WTC11 (cell line): ENCODE measurements around the gene LHX3. TPM values are rescaled to one million over a fixed set of nuclear protein-coding genes. Genes with fewer than 3 reads are reported as not detected.

Experiments used
- ATAC-seq: fragments of 200-7000 bp; cut with Tn5 transposase; 2 replicates; pipeline ENCODE4 v1.10.0; 2021; ENCODE audit warnings: mild to moderate bottlenecking, moderate library complexity
- CTCF ChIA-PET: fragments of 300-600 bp; sonication (Branson Sonifier 250); formaldehyde crosslinking; loops from one replicate; lab custom pipeline; 2021; ENCODE audit warnings: antibody characterized with exemption; lab: Charles Lee
- POLR2A ChIA-PET: fragments of 350-600 bp; sonication (Branson Sonifier 250); formaldehyde crosslinking; loops from one replicate; lab custom pipeline; 2021; ENCODE audit warnings: antibody characterized with exemption; lab: Charles Lee
- DNase-seq: peaks from one replicate; pipeline ENCODE4 v3.0.0; 2021; ENCODE audit warnings: low spot score
- H3K27ac Mint-ChIP-seq: 2 replicates; pipeline ENCODE4 v1.8.0; 2021; ENCODE audit warnings: mixed read lengths
- H3K27me3 Mint-ChIP-seq: 2 replicates; pipeline ENCODE4 v1.8.0; 2021; ENCODE audit warnings: low read depth, mild to moderate bottlenecking, moderate library complexity, mixed read lengths
- H3K36me3 Mint-ChIP-seq: 2 replicates; pipeline ENCODE4 v1.8.0; 2021; ENCODE audit warnings: mixed read lengths
- H3K4me1 Mint-ChIP-seq: 2 replicates; pipeline ENCODE4 v1.8.0; 2022; ENCODE audit warnings: mixed read lengths
- H3K4me3 Mint-ChIP-seq: 2 replicates; pipeline ENCODE4 v1.8.0; 2021; ENCODE audit warnings: mild to moderate bottlenecking, moderate library complexity, mixed read lengths
- H3K9me3 Mint-ChIP-seq: 2 replicates; pipeline ENCODE4 v1.8.0; 2021; ENCODE audit warnings: mixed read lengths
- ATF1 ChIP-seq: sonication (generic); formaldehyde crosslinking; IDR thresholded peaks from 2 replicates; pipeline ENCODE4 v1.8.1; 2023; ENCODE audit warnings: mild to moderate bottlenecking, moderate library complexity, missing genetic modification reagents
- ESRRA ChIP-seq: sonication (generic); formaldehyde crosslinking; IDR thresholded peaks from 2 replicates; pipeline ENCODE4 v1.8.1; 2022; ENCODE audit warnings: mild to moderate bottlenecking, missing genetic modification reagents, borderline replicate concordance
- FOXJ3 ChIP-seq: sonication (generic); formaldehyde crosslinking; IDR thresholded peaks from 2 replicates; pipeline ENCODE4 v1.9.0; 2021; ENCODE audit warnings: missing genetic modification reagents, mild to moderate bottlenecking, borderline replicate concordance
- GRHL2 ChIP-seq: fragments of 250-450 bp; sonication (Bioruptor Pico); IDR thresholded peaks from 2 replicates; pipeline ENCODE4 v1.8.0; 2022; ENCODE audit warnings: mild to moderate bottlenecking, moderate library complexity; ENCODE audit not compliant: insufficient replicate concordance, severe bottlenecking
- HMGA2 ChIP-seq: fragments of 250-450 bp; sonication (Bioruptor Pico); IDR thresholded peaks from 2 replicates; pipeline ENCODE4 v1.4.0; 2021; ENCODE audit warnings: mild to moderate bottlenecking, moderate library complexity
- NFE2L1 ChIP-seq: sonication (generic); formaldehyde crosslinking; IDR thresholded peaks from 2 replicates; pipeline ENCODE4 v1.8.1; 2023; ENCODE audit warnings: missing genetic modification reagents
- NR1H2 ChIP-seq: sonication (generic); formaldehyde crosslinking; IDR thresholded peaks from 2 replicates; pipeline ENCODE4 v1.9.0; 2021; ENCODE audit warnings: mild to moderate bottlenecking, moderate library complexity, missing genetic modification reagents
- NR2C2 ChIP-seq: sonication (generic); formaldehyde crosslinking; IDR thresholded peaks from 2 replicates; pipeline ENCODE4 v1.8.0; 2022; ENCODE audit warnings: mild to moderate bottlenecking, missing genetic modification reagents
- RELA ChIP-seq: sonication (generic); formaldehyde crosslinking; IDR thresholded peaks from 2 replicates; pipeline ENCODE4 v1.8.1; 2022; ENCODE audit warnings: missing genetic modification reagents, mild to moderate bottlenecking, borderline replicate concordance
- SMAD3 ChIP-seq: sonication (generic); formaldehyde crosslinking; IDR thresholded peaks from 2 replicates; pipeline ENCODE4 v1.8.0; 2022; ENCODE audit warnings: missing genetic modification reagents, mild to moderate bottlenecking, borderline replicate concordance
- TCF7 ChIP-seq: sonication (generic); formaldehyde crosslinking; IDR thresholded peaks from 2 replicates; pipeline ENCODE4 v1.8.0; 2022; ENCODE audit warnings: mild to moderate bottlenecking, low read depth, missing genetic modification reagents, moderate library complexity
- ZNF219 ChIP-seq: sonication (generic); formaldehyde crosslinking; IDR thresholded peaks from 2 replicates; pipeline ENCODE4 v1.8.0; 2023; ENCODE audit warnings: missing genetic modification reagents, mild to moderate bottlenecking, borderline replicate concordance
- ZNF263 ChIP-seq: sonication (generic); formaldehyde crosslinking; IDR thresholded peaks from 2 replicates; pipeline ENCODE4 v1.8.1; 2022; ENCODE audit warnings: low read depth, mild to moderate bottlenecking, moderate library complexity, missing genetic modification reagents
- ZNF423 ChIP-seq: fragments of 250-450 bp; sonication (Bioruptor Pico); IDR thresholded peaks from 2 replicates; pipeline ENCODE4 v2.1.2; 2022; ENCODE audit warnings: mild to moderate bottlenecking, moderate library complexity
- total RNA-seq: library from RNA; stranded (reverse); gene quantifications from 3 replicates; pipeline ENCODE4 v1.2.3, GENCODE V29; 2021
- TF ChIP-seq, protein P1 (sequence below): fragments of 250-450 bp; sonication (Bioruptor Pico); IDR thresholded peaks from 2 replicates; pipeline ENCODE4 v1.9.0; 2021; ENCODE audit warnings: mild to moderate bottlenecking
- TF ChIP-seq, protein P2 (sequence below): sonication (generic); formaldehyde crosslinking; IDR thresholded peaks from 2 replicates; pipeline ENCODE4 v1.8.1; 2023; ENCODE audit warnings: mild to moderate bottlenecking, missing genetic modification reagents, moderate library complexity
- TF ChIP-seq, protein P3 (sequence below): sonication (generic); formaldehyde crosslinking; IDR thresholded peaks from 2 replicates; pipeline ENCODE4 v1.8.1; 2022; ENCODE audit warnings: mild to moderate bottlenecking, moderate library complexity, missing genetic modification reagents
- TF ChIP-seq, protein P4 (sequence below): sonication (generic); formaldehyde crosslinking; IDR thresholded peaks from 2 replicates; pipeline ENCODE4 v1.8.0; 2022; ENCODE audit warnings: mild to moderate bottlenecking, missing genetic modification reagents
- TF ChIP-seq, protein P5 (sequence below): sonication (generic); formaldehyde crosslinking; IDR thresholded peaks from 2 replicates; pipeline ENCODE4 v1.8.0; 2022; ENCODE audit warnings: mild to moderate bottlenecking, missing genetic modification reagents
- TF ChIP-seq, protein P6 (sequence below): fragments of 250-450 bp; sonication (Bioruptor Pico); conservative IDR thresholded peaks from 2 replicates; pipeline ENCODE4 v1.9.0; 2021; ENCODE audit warnings: mild to moderate bottlenecking

LHX3 gene
- total RNA-seq, 1 experiment from 2014 or later, result not detected

DNA sequence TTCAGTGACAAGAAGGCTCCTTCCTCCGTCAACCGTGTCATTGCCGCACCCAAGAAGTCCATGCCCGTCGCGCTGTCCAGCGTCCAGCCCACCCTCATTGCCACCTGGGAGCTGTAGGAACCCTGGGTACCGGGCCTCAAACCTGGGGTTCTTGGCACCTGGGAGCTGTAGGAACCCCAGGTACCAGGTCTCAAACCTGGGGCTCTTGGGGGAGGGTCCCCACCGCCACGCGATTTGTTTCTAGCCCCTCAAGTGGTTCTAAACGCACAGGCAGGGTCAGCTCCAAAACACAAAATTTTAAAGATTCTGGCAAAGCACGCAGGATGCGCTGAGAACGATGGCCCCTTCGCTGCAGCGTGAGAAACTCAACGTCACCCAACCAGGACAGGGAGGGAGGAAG lies 17.7 kb downstream of the LHX3 start (continued):
- TF ChIP-seq, protein P1, sequence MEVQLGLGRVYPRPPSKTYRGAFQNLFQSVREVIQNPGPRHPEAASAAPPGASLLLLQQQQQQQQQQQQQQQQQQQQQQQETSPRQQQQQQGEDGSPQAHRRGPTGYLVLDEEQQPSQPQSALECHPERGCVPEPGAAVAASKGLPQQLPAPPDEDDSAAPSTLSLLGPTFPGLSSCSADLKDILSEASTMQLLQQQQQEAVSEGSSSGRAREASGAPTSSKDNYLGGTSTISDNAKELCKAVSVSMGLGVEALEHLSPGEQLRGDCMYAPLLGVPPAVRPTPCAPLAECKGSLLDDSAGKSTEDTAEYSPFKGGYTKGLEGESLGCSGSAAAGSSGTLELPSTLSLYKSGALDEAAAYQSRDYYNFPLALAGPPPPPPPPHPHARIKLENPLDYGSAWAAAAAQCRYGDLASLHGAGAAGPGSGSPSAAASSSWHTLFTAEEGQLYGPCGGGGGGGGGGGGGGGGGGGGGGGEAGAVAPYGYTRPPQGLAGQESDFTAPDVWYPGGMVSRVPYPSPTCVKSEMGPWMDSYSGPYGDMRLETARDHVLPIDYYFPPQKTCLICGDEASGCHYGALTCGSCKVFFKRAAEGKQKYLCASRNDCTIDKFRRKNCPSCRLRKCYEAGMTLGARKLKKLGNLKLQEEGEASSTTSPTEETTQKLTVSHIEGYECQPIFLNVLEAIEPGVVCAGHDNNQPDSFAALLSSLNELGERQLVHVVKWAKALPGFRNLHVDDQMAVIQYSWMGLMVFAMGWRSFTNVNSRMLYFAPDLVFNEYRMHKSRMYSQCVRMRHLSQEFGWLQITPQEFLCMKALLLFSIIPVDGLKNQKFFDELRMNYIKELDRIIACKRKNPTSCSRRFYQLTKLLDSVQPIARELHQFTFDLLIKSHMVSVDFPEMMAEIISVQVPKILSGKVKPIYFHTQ, result no peak
- TF ChIP-seq RELA (CRISPR knock-in tag), result no peak
- TF ChIP-seq, protein P2, sequence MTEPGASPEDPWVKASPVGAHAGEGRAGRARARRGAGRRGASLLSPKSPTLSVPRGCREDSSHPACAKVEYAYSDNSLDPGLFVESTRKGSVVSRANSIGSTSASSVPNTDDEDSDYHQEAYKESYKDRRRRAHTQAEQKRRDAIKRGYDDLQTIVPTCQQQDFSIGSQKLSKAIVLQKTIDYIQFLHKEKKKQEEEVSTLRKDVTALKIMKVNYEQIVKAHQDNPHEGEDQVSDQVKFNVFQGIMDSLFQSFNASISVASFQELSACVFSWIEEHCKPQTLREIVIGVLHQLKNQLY (CRISPR knock-in tag), result no peak

DNA sequence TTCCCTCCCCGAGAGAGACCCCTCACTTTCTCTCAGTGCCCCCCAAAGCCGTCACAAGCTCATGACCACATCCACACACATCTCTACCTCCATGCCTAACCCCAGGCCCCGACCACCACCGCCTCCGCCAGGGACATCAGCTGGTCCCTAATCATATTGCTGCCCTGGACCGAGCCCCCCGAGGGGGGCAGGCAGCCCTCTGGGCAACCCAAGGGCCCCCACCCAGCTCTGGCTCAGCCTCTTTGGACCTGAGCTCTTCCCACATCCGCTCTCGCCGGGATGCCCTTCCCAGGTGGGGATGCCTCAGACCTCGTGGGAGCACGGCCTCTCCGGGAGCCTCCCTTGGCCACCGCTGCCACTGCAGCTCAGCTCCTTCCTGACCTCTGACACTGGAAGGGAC lies 18.5 kb downstream of the LHX3 start:
- POLR2A ChIA-PET, result interaction anchor here (1.1 kb wide), 1 partner anchor 15 kb away, joined by 4 read pairs; no protein-coding TSS in a partner anchor
- no peak for ATAC-seq
- Mint-ChIP-seq H3K36me3 (no peaks in the 10 kb centered on the region), H3K4me1 (peaks cover 7% of the 10 kb centered on the region; the same call in 1 of the 2 replicates), H3K9me3 (no peaks in the 10 kb centered on the region), H3K27ac (no peak overlapping the region), H3K4me3 (no peak overlapping the region), H3K27me3 (peaks cover 14% of the 10 kb centered on the region)
- TF ChIP-seq HMGA2 (CRISPR knock-in tag) (no peak), FOXJ3 (CRISPR knock-in tag) (no peak), ZNF263 (peak; percentile 40; the same call in 1 of the 2 replicates)
- TF ChIP-seq, protein P3, sequence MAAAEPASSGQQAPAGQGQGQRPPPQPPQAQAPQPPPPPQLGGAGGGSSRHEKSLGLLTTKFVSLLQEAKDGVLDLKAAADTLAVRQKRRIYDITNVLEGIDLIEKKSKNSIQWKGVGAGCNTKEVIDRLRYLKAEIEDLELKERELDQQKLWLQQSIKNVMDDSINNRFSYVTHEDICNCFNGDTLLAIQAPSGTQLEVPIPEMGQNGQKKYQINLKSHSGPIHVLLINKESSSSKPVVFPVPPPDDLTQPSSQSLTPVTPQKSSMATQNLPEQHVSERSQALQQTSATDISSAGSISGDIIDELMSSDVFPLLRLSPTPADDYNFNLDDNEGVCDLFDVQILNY (CRISPR knock-in tag), result no peak
- no peak for DNase-seq
- CTCF ChIA-PET, result interaction anchor here (0.7 to 6.5 kb wide), 5 partner anchors 9 to 98 kb away, joined by 3 to 35 read pairs (median 3); no protein-coding TSS in a partner anchor

DNA sequence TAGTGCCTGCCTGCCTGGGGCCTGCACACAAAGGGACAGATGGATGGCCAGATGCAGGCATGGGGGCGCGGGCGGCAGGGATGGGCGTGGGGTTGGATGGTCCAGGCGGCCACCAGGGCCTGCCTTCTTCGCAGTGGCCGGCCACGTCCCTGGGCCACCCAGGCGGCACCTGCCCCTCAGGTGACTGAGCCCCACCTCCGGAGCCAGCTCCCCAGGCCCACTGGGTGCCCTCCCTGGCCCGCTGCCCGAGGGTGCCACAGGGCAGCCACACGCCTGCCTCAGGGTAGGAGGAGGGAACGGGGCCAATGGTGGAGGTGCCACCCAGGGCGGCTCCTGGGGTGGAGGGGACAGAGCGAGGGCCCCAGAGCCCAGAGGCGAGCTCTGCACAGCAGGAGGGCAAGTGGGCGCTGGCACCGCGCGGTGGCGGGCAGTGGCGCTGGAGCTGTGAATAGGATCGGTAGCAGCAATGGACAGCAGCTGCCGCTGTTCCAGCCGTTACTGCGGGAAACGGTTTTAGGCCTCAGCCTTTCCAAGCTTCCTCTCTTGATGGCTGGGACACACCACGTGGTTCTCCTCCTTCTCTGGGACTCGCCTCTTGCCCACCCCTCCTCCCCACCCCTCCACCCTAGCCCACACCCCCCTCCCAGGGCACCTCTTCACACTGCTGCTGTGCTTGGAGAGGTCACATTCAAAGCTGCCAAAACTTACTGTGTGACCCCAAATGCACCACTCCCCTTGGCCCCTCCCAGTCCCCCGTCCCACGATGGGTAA lies 19.1 kb downstream of the LHX3 start:
- Mint-ChIP-seq H3K36me3 (no peaks in the 10 kb centered on the region), H3K4me3 (no peak overlapping the region), H3K4me1 (0 out of 2 replicates have a peak, but pooled peaks cover 2% of the 10 kb centered on the region), H3K9me3 (no peaks in the 10 kb centered on the region), H3K27me3 (peaks cover 8% of the 10 kb centered on the region), H3K27ac (no peak overlapping the region)
- TF ChIP-seq ESRRA (CRISPR knock-in tag) (0 out of 2 replicates have a peak, but pooled peaks have one; percentile 32), NR2C2 (CRISPR knock-in tag) (no peak), GRHL2 (CRISPR knock-in tag) (no peak)
- no peak for ATAC-seq
- CTCF ChIA-PET, result interaction anchor here (0.5 to 6.5 kb wide), 6 partner anchors 10 to 98 kb away, joined by 3 to 35 read pairs (median 3); no protein-coding TSS in a partner anchor
- POLR2A ChIA-PET, result no interaction called here
- DNase-seq, result peak; percentile 10

DNA sequence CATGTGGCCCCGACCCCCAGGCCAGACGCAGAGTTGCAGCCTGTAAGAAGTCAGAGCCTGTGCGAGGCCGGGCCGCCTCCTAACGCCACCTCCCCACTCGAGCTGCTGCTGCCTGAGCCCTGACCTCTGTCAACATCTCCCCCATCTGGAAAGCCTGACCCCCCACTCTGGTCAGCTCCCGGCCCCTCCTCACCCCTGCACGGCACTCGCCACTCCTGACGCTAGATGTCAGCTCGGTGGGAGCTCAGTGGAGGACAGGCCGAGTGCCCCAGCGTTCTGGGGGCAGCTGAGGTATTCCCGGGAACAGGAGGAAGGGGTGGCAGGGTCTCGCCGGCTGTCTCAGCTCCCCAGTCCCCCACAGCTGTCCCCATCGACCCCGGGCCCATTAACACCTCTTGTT lies 19.9 kb downstream of the LHX3 start:
- Mint-ChIP-seq H3K9me3 (no peaks in the 10 kb centered on the region), H3K4me3 (no peak overlapping the region), H3K36me3 (no peaks in the 10 kb centered on the region), H3K27ac (no peak overlapping the region), H3K4me1 (0 out of 2 replicates have a peak, but pooled peaks cover 2% of the 10 kb centered on the region), H3K27me3 (peaks cover under 1% of the 10 kb centered on the region)
- peak; percentile 11 for DNase-seq
- ATAC-seq, result no peak
- ChIA-PET POLR2A (no interaction called here), CTCF (interaction anchor here (0.5 to 6.5 kb wide), 4 partner anchors 14 to 98 kb away, joined by 3 to 35 read pairs (median 4); no protein-coding TSS in a partner anchor)
- TF ChIP-seq, protein P4, sequence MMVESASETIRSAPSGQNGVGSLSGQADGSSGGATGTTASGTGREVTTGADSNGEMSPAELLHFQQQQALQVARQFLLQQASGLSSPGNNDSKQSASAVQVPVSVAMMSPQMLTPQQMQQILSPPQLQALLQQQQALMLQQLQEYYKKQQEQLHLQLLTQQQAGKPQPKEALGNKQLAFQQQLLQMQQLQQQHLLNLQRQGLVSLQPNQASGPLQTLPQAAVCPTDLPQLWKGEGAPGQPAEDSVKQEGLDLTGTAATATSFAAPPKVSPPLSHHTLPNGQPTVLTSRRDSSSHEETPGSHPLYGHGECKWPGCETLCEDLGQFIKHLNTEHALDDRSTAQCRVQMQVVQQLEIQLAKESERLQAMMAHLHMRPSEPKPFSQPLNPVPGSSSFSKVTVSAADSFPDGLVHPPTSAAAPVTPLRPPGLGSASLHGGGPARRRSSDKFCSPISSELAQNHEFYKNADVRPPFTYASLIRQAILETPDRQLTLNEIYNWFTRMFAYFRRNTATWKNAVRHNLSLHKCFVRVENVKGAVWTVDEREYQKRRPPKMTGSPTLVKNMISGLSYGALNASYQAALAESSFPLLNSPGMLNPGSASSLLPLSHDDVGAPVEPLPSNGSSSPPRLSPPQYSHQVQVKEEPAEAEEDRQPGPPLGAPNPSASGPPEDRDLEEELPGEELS (CRISPR knock-in tag), result no peak
- TF ChIP-seq ZNF423 (CRISPR knock-in tag), result no peak
- TF ChIP-seq, protein P5, sequence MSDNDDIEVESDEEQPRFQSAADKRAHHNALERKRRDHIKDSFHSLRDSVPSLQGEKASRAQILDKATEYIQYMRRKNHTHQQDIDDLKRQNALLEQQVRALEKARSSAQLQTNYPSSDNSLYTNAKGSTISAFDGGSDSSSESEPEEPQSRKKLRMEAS (CRISPR knock-in tag), result no peak
- TF ChIP-seq HMGA2 (CRISPR knock-in tag), result no peak
- TF ChIP-seq SMAD3, result no peak
- no peak for TF ChIP-seq ZNF263
- no peak for TF ChIP-seq NFE2L1 (CRISPR knock-in tag)
- TF ChIP-seq ATF1, result no peak
- TF ChIP-seq, protein P6, sequence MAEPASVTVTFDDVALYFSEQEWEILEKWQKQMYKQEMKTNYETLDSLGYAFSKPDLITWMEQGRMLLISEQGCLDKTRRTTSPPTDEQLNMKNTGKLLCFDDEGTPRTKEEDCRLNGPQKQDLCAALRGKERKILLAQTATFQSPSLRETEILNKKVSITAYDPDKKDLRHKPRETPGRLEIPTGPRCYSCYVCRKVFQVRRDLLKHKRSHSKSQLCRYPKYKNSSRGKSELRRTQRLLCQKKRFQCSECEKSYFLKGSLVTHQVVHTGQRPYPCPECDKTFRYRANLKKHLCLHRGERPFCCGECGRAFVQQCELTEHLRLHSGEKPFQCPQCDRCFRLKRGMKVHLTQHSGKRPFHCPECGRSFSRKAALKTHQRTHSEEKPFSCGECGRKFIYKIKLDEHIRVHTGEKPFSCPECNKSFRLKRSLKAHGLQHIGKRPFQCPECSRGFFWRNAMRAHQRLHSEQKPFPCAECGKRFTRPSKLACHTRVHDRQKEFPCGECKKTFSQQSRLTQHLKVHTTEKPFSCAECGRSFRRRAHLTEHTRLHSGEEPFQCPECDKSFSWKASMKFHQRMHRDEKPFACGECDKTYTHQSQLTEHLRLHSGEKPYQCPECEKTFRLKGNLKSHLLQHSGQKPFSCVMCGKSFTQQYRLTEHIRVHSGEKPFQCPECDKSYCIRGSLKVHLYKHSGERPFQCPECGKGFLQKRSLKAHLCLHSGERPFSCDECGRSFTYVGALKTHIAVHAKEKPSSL, result no peak
- no peak for TF ChIP-seq TCF7 (CRISPR knock-in tag)
- no peak for TF ChIP-seq ZNF219 (CRISPR knock-in tag)
- TF ChIP-seq NR1H2, result no peak
